ENCODE results near the gene FAM107B. TPM values are rescaled to one million over a fixed set of nuclear protein-coding genes. Genes with fewer than 3 reads are reported as not detected.

Gene FAM107B
- total and polyA plus RNA-seq, 4 donors, result 24.9 to 58.1 (median 30.9) TPM

GRCh38 chr10:14519785-14520184, 254.9 kb downstream of the FAM107B start:
- H3K9me3 ChIP-seq (ENCODE audit: control insufficient read depth in 4 of 4, low read length in 3 of 4), result peaks cover 0 to 3% (median 0%) of the 10 kb centered on the region in 4 donors
- TF ChIP-seq ATF3 (IDR thresholded peaks at IDR 0.05), result no peak
- no peak for TF ChIP-seq MAX (IDR thresholded peaks at IDR 0.05)
- TF ChIP-seq, protein P1, sequence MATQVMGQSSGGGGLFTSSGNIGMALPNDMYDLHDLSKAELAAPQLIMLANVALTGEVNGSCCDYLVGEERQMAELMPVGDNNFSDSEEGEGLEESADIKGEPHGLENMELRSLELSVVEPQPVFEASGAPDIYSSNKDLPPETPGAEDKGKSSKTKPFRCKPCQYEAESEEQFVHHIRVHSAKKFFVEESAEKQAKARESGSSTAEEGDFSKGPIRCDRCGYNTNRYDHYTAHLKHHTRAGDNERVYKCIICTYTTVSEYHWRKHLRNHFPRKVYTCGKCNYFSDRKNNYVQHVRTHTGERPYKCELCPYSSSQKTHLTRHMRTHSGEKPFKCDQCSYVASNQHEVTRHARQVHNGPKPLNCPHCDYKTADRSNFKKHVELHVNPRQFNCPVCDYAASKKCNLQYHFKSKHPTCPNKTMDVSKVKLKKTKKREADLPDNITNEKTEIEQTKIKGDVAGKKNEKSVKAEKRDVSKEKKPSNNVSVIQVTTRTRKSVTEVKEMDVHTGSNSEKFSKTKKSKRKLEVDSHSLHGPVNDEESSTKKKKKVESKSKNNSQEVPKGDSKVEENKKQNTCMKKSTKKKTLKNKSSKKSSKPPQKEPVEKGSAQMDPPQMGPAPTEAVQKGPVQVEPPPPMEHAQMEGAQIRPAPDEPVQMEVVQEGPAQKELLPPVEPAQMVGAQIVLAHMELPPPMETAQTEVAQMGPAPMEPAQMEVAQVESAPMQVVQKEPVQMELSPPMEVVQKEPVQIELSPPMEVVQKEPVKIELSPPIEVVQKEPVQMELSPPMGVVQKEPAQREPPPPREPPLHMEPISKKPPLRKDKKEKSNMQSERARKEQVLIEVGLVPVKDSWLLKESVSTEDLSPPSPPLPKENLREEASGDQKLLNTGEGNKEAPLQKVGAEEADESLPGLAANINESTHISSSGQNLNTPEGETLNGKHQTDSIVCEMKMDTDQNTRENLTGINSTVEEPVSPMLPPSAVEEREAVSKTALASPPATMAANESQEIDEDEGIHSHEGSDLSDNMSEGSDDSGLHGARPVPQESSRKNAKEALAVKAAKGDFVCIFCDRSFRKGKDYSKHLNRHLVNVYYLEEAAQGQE (IDR thresholded peaks at IDR 0.05), result no peak
- TF ChIP-seq FOXA1 (IDR thresholded peaks at IDR 0.05), result no peak
- TF ChIP-seq RAD21 (IDR thresholded peaks at IDR 0.05), result no peak
- no peak for TF ChIP-seq JUND (IDR thresholded peaks at IDR 0.05)
- TF ChIP-seq GABPA (IDR thresholded peaks at IDR 0.05 in 1 of 2, conservative IDR thresholded peaks at IDR 0.05 in 1 of 2), result no peak
- no peak for TF ChIP-seq HNF4G (IDR thresholded peaks at IDR 0.05)
- no peak for TF ChIP-seq TAF1 (conservative IDR thresholded peaks at IDR 0.05)
- TF ChIP-seq, protein P2, sequence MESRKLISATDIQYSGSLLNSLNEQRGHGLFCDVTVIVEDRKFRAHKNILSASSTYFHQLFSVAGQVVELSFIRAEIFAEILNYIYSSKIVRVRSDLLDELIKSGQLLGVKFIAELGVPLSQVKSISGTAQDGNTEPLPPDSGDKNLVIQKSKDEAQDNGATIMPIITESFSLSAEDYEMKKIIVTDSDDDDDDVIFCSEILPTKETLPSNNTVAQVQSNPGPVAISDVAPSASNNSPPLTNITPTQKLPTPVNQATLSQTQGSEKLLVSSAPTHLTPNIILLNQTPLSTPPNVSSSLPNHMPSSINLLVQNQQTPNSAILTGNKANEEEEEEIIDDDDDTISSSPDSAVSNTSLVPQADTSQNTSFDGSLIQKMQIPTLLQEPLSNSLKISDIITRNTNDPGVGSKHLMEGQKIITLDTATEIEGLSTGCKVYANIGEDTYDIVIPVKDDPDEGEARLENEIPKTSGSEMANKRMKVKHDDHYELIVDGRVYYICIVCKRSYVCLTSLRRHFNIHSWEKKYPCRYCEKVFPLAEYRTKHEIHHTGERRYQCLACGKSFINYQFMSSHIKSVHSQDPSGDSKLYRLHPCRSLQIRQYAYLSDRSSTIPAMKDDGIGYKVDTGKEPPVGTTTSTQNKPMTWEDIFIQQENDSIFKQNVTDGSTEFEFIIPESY (IDR thresholded peaks at IDR 0.05), result no peak
- no peak for TF ChIP-seq RXRA (IDR thresholded peaks at IDR 0.05)
- no peak for TF ChIP-seq YY1 (IDR thresholded peaks at IDR 0.05)
- no peak for TF ChIP-seq EGR1 (IDR thresholded peaks at IDR 0.05; ENCODE audit: low read depth in 2 of 2)
- TF ChIP-seq FOXA2 (IDR thresholded peaks at IDR 0.05), result no peak
- TF ChIP-seq NR2F2 (IDR thresholded peaks at IDR 0.05), result no peak
- no peak for TF ChIP-seq SP1 (IDR thresholded peaks at IDR 0.05)
- no peak for TF ChIP-seq HNF4A (conservative IDR thresholded peaks at IDR 0.05)
- TF ChIP-seq CTCF (IDR thresholded peaks at IDR 0.05; ENCODE audit: low read depth, low read length, missing input control), result no peak
- DNase-seq (ENCODE audit: low spot score), result no peak
- 94% methylated on average over 7 of the region's 7 CpGs for WGBS
- H3K27ac ChIP-seq (ENCODE audit: low read depth in 1 of 2, low read length in 2 of 2), result no peak overlapping the region
- H3K9ac ChIP-seq (ENCODE audit: low read depth in 1 of 2, low read length in 2 of 2), result no peak overlapping the region
- no peaks in the 10 kb centered on the region for H3K27me3 ChIP-seq (ENCODE audit: control insufficient read depth in 4 of 4, insufficient read depth in 4 of 4, low read length in 3 of 4)
- H3K36me3 ChIP-seq (ENCODE audit: control insufficient read depth in 4 of 4, insufficient read depth in 3 of 4, low read depth in 1 of 4, low read length in 3 of 4), result peaks cover 7 to 45% (median 33%) of the 10 kb centered on the region in 4 donors
- no peaks in the 10 kb centered on the region for H3K4me1 ChIP-seq (ENCODE audit: control insufficient read depth in 4 of 4, insufficient read depth in 4 of 4, low read length in 3 of 4)
- no peak overlapping the region for H3K4me3 ChIP-seq (ENCODE audit: low read depth in 1 of 3, low read length in 3 of 3)
